Mammary epithelial cell (primary cell): ENCODE results near the gene SMARCB1.

Experiments
- EZH2 ChIP-seq: IDR thresholded peaks from 2 replicates; pipeline ENCODE4 v1.6.1; 2012; ENCODE audit warnings: low read length, inconsistent platforms, borderline replicate concordance
- TF ChIP-seq, protein P1 (sequence below), 2 donors: IDR thresholded peaks in 1 of 2; conservative IDR thresholded peaks in 1 of 2; 2 replicates each; pipeline ENCODE4 v1.5.1; 2011 to 2012; ENCODE audit warnings: inconsistent platforms in 2 of 2, low read length in 2 of 2, mild to moderate bottlenecking in 2 of 2, control low read depth in 1 of 2, low read depth in 1 of 2; ENCODE audit not compliant: insufficient read depth in 1 of 2; ENCODE audit errors: extremely low read depth in 1 of 2

DNA sequence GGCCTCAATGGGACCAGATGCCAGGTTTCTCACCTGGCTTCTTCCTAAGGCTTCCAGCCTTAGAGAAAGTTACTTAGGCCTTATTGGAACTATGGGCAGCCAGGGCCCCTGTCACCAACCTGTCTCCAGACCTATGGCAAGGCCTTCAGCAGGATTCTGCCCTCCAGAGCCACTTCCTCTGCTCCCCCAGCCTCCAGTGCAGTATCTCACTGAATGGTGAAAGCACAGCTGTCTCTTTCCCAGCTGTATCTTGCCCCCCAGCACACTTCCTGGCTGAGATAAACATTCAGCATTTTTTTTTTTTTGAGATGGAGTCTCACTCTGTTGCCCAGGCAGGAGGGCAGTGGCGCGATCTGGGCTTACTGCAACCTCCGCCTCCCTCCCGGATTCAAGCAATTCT, 72.4 kb downstream of the SMARCB1 start:
- no peak for TF ChIP-seq EZH2
- TF ChIP-seq, protein P1, sequence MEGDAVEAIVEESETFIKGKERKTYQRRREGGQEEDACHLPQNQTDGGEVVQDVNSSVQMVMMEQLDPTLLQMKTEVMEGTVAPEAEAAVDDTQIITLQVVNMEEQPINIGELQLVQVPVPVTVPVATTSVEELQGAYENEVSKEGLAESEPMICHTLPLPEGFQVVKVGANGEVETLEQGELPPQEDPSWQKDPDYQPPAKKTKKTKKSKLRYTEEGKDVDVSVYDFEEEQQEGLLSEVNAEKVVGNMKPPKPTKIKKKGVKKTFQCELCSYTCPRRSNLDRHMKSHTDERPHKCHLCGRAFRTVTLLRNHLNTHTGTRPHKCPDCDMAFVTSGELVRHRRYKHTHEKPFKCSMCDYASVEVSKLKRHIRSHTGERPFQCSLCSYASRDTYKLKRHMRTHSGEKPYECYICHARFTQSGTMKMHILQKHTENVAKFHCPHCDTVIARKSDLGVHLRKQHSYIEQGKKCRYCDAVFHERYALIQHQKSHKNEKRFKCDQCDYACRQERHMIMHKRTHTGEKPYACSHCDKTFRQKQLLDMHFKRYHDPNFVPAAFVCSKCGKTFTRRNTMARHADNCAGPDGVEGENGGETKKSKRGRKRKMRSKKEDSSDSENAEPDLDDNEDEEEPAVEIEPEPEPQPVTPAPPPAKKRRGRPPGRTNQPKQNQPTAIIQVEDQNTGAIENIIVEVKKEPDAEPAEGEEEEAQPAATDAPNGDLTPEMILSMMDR (conservative IDR thresholded peaks at IDR 0.05 in 1 of 2, IDR thresholded peaks at IDR 0.05 in 1 of 2; ENCODE audit: extremely low read depth in 1 of 2, insufficient read depth in 1 of 2, low read depth in 1 of 2, low read length in 2 of 2) = no peak
